NOMO-1 treated with DMSO at 0.1 percent for 48 hours (cell line): Measurements from ENCODE around the gene ELP4.
"Not testable (repeated sequence)": the region's sequence is repeated elsewhere in the genome, so short reads cannot be mapped to it uniquely, and the experiment has no call there.

ENCODE experiments used
- DNase-seq: peaks from one replicate; lab custom pipeline; 2025; ENCODE audit not compliant: unreplicated experiment; lab: John Stamatoyannopoulos, UW

ELP4 gene

DNA sequence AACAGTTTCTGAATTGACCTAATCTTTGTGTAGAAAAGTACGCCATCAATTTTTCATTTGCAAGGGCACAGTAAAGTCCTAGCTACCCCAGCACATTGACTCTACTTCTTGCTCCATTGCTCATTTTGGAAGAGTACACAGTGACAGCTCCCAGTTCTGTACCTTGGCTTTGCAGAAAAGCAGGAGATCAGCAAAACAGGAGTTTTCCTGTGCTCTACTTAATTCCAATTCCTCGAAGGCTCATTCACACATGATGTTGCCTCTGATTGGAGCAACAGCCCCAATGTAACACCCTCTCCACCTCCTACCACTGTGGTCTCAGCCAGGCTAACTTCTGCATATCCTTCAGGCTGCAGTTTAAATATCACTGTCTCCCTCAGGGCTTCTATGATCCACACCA lies 182.9 kb downstream of the ELP4 start:
- DNase-seq: no peak

DNA sequence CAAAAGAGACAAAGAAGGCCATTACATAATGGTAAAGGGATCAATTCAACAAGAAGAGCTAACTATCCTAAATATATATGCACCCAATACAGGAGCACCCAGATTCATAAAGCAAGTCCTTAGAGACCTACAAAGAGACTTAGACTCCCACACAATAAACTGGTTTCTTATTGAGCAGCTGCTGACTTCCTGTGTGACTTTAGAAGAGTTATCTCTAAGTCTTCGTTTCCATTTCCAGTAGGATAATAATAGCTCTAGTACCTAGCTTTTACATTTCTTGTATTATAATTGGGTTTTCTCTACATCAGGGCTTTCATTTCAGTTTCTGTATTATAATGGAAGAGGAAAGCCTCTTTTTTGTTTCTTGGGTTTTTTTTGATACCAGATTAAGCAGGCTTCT lies 187.5 kb downstream of the ELP4 start:
- not testable (repeated sequence) for DNase-seq

- DNase-seq: no peak
Observed at GRCh38 chr11:31699066-31699465, 189.5 kb downstream of the ELP4 start.

DNA sequence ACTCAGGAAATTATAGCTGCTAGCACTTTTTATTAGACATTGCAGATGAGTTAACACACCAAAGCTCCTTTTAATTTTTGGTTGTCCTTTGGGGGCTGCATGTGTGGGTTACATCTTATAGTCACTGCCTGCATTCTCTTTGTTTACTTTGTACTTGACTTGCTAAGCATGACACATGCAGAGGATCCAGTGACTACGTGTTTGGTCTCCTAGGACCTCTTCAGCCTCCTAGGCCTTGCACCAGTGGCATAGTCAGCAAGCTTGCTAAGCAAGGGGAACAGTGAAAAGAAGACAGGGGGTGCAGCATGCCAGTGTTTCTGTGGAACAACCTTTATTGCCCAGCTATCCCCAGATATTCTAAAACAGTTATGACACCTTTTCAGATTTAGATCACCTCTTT lies 193.4 kb downstream of the ELP4 start:
- DNase-seq: no peak

- DNase-seq: no peak
Observed at GRCh38 chr11:31706357-31706756, 196.8 kb downstream of the ELP4 start.

- DNase-seq: no peak
Observed at GRCh38 chr11:31711137-31711536, 201.6 kb downstream of the ELP4 start.

DNA sequence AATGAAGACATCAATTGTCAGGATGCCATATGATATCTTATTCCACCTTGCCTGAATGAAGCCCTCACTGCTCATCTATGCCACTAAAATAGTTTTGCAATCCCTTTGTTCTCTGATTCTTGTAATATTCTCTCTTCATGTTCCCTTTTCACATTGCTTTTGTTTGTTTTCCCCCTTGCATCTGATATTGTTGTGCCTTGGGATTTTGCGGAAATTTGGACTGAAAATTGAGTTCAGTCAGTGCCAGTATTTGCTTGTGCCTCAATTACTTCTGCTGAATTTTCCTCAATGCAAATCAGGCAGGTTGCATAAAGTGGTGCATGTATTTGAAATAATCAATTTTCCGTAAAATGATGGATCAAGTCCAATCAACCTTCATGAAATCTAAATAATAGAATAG lies 203.3 kb downstream of the ELP4 start:
- DNase-seq: no peak

- no peak for DNase-seq
Observed at GRCh38 chr11:31714840-31715239, 205.3 kb downstream of the ELP4 start.

GRCh38 chr11:31720225-31720624 lies 210.7 kb downstream of the ELP4 start:
- no peak for DNase-seq

DNA sequence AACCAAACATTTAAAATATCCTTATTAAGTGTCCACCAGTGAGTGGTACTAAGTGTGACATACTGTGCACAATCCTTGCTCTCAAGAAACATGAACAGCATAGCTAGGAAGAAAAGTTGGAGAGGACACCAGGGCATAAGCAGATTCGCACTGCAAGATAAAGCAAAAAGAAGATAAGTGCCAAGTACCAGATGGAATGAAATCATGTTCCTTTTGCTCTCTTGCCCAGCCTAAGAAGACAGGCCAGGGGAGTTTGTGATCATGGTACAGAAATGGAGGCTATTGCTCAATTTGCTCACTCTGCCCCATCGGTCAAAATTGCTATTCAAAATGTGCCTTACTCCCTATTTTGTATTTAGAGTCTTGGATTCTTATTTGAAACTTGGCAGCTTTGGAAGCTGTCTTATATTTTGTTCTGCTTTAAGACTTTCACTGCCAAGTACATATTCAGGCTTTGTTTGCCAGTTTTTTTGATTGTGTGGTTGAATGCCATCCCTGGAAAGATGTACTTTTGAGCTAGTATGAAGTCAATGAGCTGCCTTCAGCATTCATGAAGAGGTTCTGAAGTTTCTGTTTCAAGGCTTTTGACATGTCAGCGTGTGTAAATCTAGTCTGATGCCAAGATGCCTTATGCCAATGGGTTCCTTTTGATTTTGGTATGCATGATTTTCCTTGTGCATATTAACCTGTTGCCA lies 211.3 kb downstream of the ELP4 start:
- DNase-seq: no peak

DNA sequence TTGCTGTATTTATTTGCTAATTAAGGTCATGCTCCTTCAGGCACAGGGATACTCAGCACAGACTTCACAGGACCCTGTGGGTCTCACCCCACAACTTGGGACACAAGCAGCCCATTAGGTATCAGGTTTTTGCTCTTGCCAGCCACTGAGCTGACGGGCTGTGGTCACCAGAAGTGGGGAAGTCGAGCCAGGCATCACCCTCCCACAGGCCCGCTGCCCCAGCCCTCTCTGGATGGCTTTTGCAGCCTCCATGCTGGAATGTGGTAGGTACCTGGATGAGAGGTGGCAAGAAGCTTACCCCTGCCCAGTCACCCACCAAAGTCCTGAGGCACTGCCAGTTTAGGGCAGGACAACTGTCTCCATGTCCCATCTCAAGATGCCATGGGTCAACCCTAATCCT lies 213.2 kb downstream of the ELP4 start:
- no peak for DNase-seq

DNA sequence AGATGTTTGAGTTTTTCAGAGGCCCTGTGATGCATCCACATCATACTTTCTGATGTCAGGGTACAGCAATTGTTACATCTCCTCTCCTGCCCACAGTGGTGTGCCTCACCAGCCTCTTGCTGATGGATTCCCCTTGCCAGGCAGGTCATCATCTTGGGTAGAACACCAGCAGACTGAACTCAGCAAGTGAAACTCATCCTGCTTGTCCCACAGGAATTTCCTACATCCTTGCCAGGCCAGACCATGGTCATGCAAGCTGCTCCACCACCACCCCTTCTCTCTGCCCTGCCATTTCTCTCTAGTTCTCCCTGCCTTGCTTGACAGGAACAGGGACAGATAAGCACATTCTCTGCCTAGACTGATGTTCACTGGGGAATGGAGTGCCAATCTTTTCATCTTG lies 215.6 kb downstream of the ELP4 start:
- DNase-seq: no peak

DNA sequence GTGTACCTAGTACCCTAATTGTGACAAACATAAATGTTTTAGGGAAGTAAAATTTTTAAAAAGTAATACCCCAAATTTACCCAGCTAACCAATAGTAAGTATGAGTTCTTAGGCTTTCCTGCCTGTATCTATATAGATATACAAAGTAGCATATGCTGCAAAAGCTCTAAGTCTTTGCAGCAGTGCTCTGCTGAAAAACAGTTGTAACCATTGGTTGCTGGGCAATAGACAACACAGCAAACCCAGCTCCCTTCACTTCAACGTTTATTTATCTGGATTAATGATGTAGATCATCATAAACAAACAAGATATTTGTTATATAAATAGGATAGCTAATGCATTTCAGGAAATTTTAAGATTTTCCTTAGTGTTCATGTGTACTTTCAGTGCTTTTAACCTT lies 218.9 kb downstream of the ELP4 start:
- DNase-seq: no peak

DNA sequence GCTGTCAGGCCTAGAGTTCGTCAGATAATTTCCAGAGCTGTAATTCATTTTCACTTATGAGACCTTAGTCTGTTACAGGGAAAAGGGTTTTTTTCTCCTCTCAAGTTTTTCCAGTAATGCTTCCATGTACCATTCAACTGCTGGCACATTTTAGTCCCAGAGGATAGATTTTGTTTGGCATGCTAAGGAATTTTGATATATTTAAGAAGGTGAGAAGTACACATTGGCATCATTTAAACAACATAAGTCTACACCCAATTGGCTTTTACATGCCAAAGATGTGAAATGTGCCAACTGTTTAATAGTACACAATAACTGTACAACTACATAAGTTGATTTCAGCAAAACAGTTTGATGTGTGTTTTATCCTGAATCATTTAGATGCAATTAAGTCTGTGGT lies 230.6 kb downstream of the ELP4 start:
- DNase-seq: no peak

GRCh38 chr11:31740731-31741368 lies 231.3 kb downstream of the ELP4 start:
- DNase-seq: not testable (repeated sequence)

DNA sequence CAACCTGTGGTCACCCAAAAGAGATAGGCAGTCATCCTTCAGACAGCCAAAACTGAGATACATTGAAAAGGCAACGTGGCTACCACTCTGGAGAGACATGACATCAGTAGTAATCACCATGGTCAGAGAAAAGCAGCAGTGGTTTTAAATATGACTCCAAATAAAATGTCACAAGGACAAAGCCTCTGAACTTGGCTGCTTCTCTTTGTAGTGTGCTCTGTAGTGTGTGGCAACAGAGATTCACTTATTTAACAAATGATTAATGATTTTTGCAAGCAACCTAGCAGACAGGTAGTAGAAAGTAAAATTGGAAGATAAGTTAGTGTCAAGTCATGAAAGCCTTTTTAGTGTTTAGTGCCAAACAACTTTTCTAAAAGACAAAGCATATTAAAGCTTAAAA lies 238.0 kb downstream of the ELP4 start:
- no peak for DNase-seq

- no peak for DNase-seq
Observed at GRCh38 chr11:31757260-31757835, 247.8 kb downstream of the ELP4 start.

DNA sequence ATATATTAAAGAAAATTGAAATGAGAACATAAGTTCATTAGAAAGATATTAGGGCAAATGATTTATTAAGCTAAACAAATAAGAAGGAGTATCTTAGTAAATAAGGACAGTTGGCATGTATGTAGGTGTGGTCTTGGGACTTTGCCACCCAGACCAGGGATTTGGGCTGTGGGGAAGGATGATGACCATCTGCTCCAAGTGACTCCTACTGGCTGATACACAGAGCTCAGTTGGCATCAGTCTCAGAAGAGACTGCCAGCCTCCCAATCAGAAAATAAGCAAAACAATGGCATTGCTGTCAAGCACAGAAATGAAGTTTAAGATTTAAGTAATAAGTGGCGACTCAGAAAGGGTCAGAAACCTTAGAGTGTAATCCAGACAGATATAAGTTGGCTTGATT lies 252.1 kb downstream of the ELP4 start:
- DNase-seq: no peak

DNA sequence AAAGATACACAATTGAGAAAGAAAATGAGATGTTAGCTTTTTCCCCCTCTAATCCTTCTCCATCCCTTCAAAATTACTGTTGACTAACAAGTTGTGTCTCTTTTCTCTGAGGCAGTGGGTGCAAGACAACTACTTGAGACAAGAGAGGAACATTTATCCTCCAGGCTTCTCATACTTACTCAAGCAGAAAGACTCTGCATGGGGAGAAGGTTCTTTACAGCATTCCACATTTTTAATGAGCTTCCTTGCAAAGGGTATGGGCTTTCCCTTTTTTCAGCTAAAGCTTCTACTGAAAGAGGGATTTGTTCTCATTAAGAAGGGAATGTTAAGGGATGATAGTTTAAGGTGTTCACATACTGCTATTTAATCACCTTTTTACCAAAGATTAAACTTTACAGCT lies 253.7 kb downstream of the ELP4 start:
- DNase-seq: no peak

GRCh38 chr11:31764261-31764660 lies 254.7 kb downstream of the ELP4 start:
- DNase-seq: no peak

DNA sequence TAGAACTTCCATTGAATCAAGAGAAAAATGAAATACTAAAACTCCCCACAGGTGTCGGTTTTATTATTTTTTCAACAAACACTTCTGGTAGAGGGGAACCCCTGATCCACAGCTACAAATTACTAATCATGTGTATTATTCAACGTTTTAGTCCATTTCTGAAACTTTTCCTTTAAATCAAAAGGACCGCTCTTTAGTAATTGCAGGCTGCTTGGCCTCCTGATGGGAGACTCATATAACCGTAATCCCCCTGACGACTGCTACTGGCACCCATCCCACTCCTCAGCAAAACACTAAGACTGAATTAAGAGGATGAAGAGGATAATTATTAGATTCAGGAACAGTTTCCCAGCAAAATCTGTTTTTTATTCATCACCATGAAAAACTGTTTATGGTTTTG lies 255.2 kb downstream of the ELP4 start:
- no peak for DNase-seq

DNA sequence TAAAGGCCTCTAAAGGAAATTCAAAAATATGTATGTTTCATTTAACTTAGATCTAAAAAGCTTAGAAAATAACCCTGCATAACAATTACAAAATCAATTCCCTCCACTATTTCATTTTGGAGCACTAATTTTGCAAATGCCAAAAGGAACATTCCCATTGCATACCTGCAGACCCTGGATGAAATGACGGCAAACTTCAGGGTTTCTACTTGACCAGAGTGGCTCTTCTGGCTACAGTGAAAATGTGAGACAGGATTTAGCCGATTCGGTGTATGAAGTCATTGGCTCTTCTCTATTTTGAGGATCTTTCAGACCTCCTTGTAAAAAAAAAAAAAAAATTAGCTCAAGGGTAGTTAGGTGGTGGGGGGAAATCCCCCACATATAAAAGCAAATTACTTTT lies 257.5 kb downstream of the ELP4 start:
- DNase-seq: no peak

- no peak for DNase-seq
Observed at GRCh38 chr11:31767685-31768084, 258.1 kb downstream of the ELP4 start.
